SK-N-SH (cell line): ENCODE results near the gene KRT36. TPM values are rescaled to one million over a fixed set of nuclear protein-coding genes. Genes with fewer than 3 reads are reported as not detected.

Source experiments
- CTCF ChIA-PET: fragments of 300-600, 350-600 bp; formaldehyde crosslinking; extraction: SDS; loops from one replicate; lab custom pipeline; 2021; lab: Yijun Ruan, JAX
- POLR2A ChIA-PET: fragments of 350-600 bp; sonication (Branson Sonifier 250); formaldehyde crosslinking; extraction: SDS; loops from one replicate; lab custom pipeline; 2020; ENCODE audit warnings: antibody characterized with exemption, inconsistent platforms; lab: Yijun Ruan, JAX
- DNase-seq: peaks from one replicate; pipeline ENCODE4 v3.0.0; 2012
- H2AFZ ChIP-seq: fragments of 200-600 bp; sonication (generic); 2 replicates; pipeline ENCODE4 v1.8.1; 2016; ENCODE audit warnings: antibody characterized with exemption, mild to moderate bottlenecking, low read depth
- H3F3A ChIP-seq: fragments of 200-600 bp; sonication (generic); replicated peaks from 2 replicates; pipeline ENCODE3; 2016; ENCODE audit warnings: antibody characterized with exemption, mild to moderate bottlenecking; ENCODE audit not compliant: insufficient read depth
- H3K27ac ChIP-seq, 2 experiments: fragments of 200-500 bp in 1 of 2; fragments of 200-600 bp in 1 of 2; sonication (Bioruptor generic) in 1 of 2; sonication (generic), shearing (Covaris generic) in 1 of 2; 2 replicates each; pipeline versions ENCODE4 v1.5.1 to v1.6.1; 2014 to 2016; ENCODE audit warnings: low read depth in 2 of 2, inconsistent platforms in 1 of 2, low read length in 1 of 2, mild to moderate bottlenecking in 1 of 2, mixed read lengths in 1 of 2
- H3K27me3 ChIP-seq: fragments of 200-600 bp; sonication (generic), shearing (Covaris generic); 2 replicates; pipeline ENCODE4 v1.6.1; 2016; ENCODE audit warnings: mixed run types; ENCODE audit not compliant: insufficient read depth
- H3K36me3 ChIP-seq, 2 experiments: fragments of 200-500 bp in 1 of 2; fragments of 200-600 bp in 1 of 2; sonication (Bioruptor generic) in 1 of 2; sonication (generic) in 1 of 2; replicated peaks in 1 of 2; 2 replicates each; pipeline versions ENCODE3 to v1.5.1; 2014 to 2016; ENCODE audit warnings: low read length in 1 of 2, mild to moderate bottlenecking in 1 of 2; ENCODE audit not compliant: insufficient read depth in 2 of 2, control insufficient read depth in 1 of 2
- H3K4me1 ChIP-seq, 2 experiments: fragments of 200-500 bp in 1 of 2; fragments of 200-600 bp in 1 of 2; sonication (Bioruptor generic) in 1 of 2; sonication (generic), shearing (Covaris generic) in 1 of 2; 2 replicates each; pipeline versions ENCODE4 v1.5.1 to v1.6.1; 2014 to 2016; ENCODE audit warnings: low read depth in 1 of 2, low read length in 1 of 2, mixed run types in 1 of 2; ENCODE audit not compliant: insufficient read depth in 2 of 2, control insufficient read depth in 1 of 2
- H3K4me2 ChIP-seq: fragments of 200-600 bp; sonication (generic), shearing (Covaris generic); 2 replicates; pipeline ENCODE4 v1.6.1; 2017; ENCODE audit warnings: mixed run types
- H3K4me3 ChIP-seq, 2 experiments: fragments of 200-500 bp in 1 of 2; fragments of 200-600 bp in 1 of 2; sonication (Bioruptor generic) in 1 of 2; sonication (generic), shearing (Covaris generic) in 1 of 2; 2 replicates each; pipeline versions ENCODE4 v1.5.1 to v1.8.1; 2014 to 2016; ENCODE audit warnings: low read depth in 2 of 2, inconsistent platforms in 1 of 2, low read length in 1 of 2, mild to moderate bottlenecking in 1 of 2, mixed read lengths in 1 of 2, moderate library complexity in 1 of 2
- H3K79me2 ChIP-seq: fragments of 200-600 bp; sonication (generic); 2 replicates; pipeline ENCODE4 v1.8.1; 2017; ENCODE audit warnings: mild to moderate bottlenecking; ENCODE audit not compliant: insufficient read depth
- H3K9ac ChIP-seq: fragments of 200-600 bp; sonication (generic); 2 replicates; pipeline ENCODE4 v1.6.1; 2017; ENCODE audit warnings: mixed run types
- H3K9me2 ChIP-seq: fragments of 200-600 bp; sonication (generic); 2 replicates; pipeline ENCODE4 v1.6.1; 2017; ENCODE audit warnings: mixed run types
- H3K9me3 ChIP-seq: fragments of 200-600 bp; sonication (generic); 2 replicates; pipeline ENCODE4 v1.6.1; 2017; ENCODE audit warnings: mixed run types, mild to moderate bottlenecking, moderate library complexity
- H4K20me1 ChIP-seq: fragments of 200-600 bp; sonication (generic); 2 replicates; pipeline ENCODE4 v1.6.1; 2017; ENCODE audit warnings: mild to moderate bottlenecking, mixed run types; ENCODE audit not compliant: insufficient read depth
- FOSL2 ChIP-seq: IDR thresholded peaks from 2 replicates; pipeline ENCODE4 v1.4.0; 2012; ENCODE audit warnings: low read depth, mild to moderate bottlenecking, moderate library complexity, borderline replicate concordance
- MAX ChIP-seq: IDR thresholded peaks from 2 replicates; pipeline ENCODE4 v1.4.0; 2012; ENCODE audit warnings: low read depth
- NFIC ChIP-seq: IDR thresholded peaks from 2 replicates; pipeline ENCODE4 v1.4.0; 2012; ENCODE audit warnings: borderline replicate concordance
- RAD21 ChIP-seq: IDR thresholded peaks from 2 replicates; pipeline ENCODE4 v1.6.1; 2012; ENCODE audit warnings: mild to moderate bottlenecking, low read length
- REST ChIP-seq: IDR thresholded peaks from 2 replicates; pipeline ENCODE4 v1.6.1; 2012; ENCODE audit warnings: mild to moderate bottlenecking, low read depth, low read length, moderate library complexity
- RFX5 ChIP-seq: IDR thresholded peaks from 2 replicates; pipeline ENCODE4 v1.6.1; 2012; ENCODE audit warnings: mild to moderate bottlenecking, improper control_type of control experiment, low read length
- USF2 ChIP-seq: fragments of 150-350 bp; IDR thresholded peaks from 2 replicates; pipeline ENCODE4 v1.6.1; 2017; ENCODE audit warnings: antibody characterized with exemption, low read length, low read depth, borderline replicate concordance
- YY1 ChIP-seq: IDR thresholded peaks from 2 replicates; pipeline ENCODE4 v1.4.0; 2012; ENCODE audit warnings: low read depth, mild to moderate bottlenecking
- WGBS: methylation state at CpG from one replicate; pipeline ENCODE4 v1.1.6; 2017; ENCODE audit warnings: low lambda C conversion rate; 5-methylcytosine and 5-hydroxymethylcytosine counted together
- polyA plus RNA-seq, 3 experiments: library from polyadenylated mRNA; depleted of rRNA; stranded (reverse); fragments of >200 nt; gene quantifications; 2 replicates each; pipeline ENCODE4 v1.2.3, GENCODE V29; 2012

Gene KRT36
- polyA plus RNA-seq, 1 of the 3 experiments (the other 2 are of a cell fraction): not detected

- no peak overlapping the region for H3K27ac ChIP-seq
- ChIA-PET POLR2A (interaction anchor here (1.1 to 1.2 kb wide), 2 partner anchors 17 to 46 kb away, joined by 3 read pairs; no protein-coding TSS in a partner anchor), CTCF (interaction anchor here (1.1 to 2.1 kb wide), 3 partner anchors 13 to 46 kb away, joined by 3 to 9 read pairs (median 3); no protein-coding TSS in a partner anchor)
- no peak overlapping the region for H3K9ac ChIP-seq
- no peaks in the 10 kb centered on the region for H3K9me2 ChIP-seq
- H3K27me3 ChIP-seq: no peaks in the 10 kb centered on the region
- H3K4me3 ChIP-seq: no peak overlapping the region
- TF ChIP-seq RAD21: no peak
- H3F3A ChIP-seq: peaks cover 4% of the 10 kb centered on the region
- peaks cover 7 to 14% of the 10 kb centered on the region in 2 experiments; a peak in 3 of 4 replicates for H3K4me1 ChIP-seq
- no peaks in the 10 kb centered on the region for H3K36me3 ChIP-seq
- WGBS: 96% methylated on average over 9 of the region's 9 CpGs
- no peaks in the 10 kb centered on the region for H3K9me3 ChIP-seq
- no peak overlapping the region for H2AFZ ChIP-seq
- no peak for DNase-seq
- no peaks in the 10 kb centered on the region for H3K79me2 ChIP-seq
- H3K4me2 ChIP-seq: no peak overlapping the region
- no peaks in the 10 kb centered on the region for H4K20me1 ChIP-seq
Measured at GRCh38 chr17:41503202-41503601, 13.5 kb upstream of the KRT36 start.

GRCh38 chr17:41500131-41500911 lies 10.6 kb upstream of the KRT36 start:
- WGBS: 64% methylated on average over 15 of the region's 15 CpGs
- ChIA-PET CTCF (interaction anchor here (0.7 to 1.1 kb wide), 4 partner anchors 25 to 148 kb away, joined by 3 to 4 read pairs (median 3); no protein-coding TSS in a partner anchor), POLR2A (no interaction called here)
- Histone ChIP-seq H3K4me1 (peaks cover 9 to 19% of the 10 kb centered on the region in 2 experiments; a peak in 3 of 4 replicates), H3K4me2 (peak overlapping the region; percentile 59), H2AFZ (no peak overlapping the region), H4K20me1 (no peaks in the 10 kb centered on the region), H3K36me3 (no peaks in the 10 kb centered on the region), H3K9me2 (no peaks in the 10 kb centered on the region), H3K79me2 (no peaks in the 10 kb centered on the region), H3K9ac (peak overlapping the region; percentile 35), H3K27ac (peak overlapping the region in 1 of 2 experiments; percentile 30; a peak in 2 of 4 replicates), H3F3A (peaks cover 4% of the 10 kb centered on the region), H3K27me3 (no peaks in the 10 kb centered on the region), H3K9me3 (no peaks in the 10 kb centered on the region), H3K4me3 (no peak overlapping the region)
- TF ChIP-seq YY1 (no peak), RFX5 (no peak), MAX (0 out of 2 replicates have a peak, but pooled peaks have one; percentile 9), NFIC (peak; percentile 29; the same call in 1 of the 2 replicates), FOSL2 (peak; percentile 37; the same call in 1 of the 2 replicates), USF2 (no peak), REST (no peak)
- no peak for DNase-seq
